ENCODE results near the gene PLAAT4. TPM values are rescaled to one million over a fixed set of nuclear protein-coding genes. Genes with fewer than 3 reads are reported as not detected.
"Not testable (repeated sequence)": the region's sequence is repeated elsewhere in the genome, so short reads cannot be mapped to it uniquely, and the experiment has no call there.

PLAAT4 gene
- total RNA-seq, 2 experiments from 2014 or later = 16.1 to 16.6 TPM

- Mint-ChIP-seq H3K4me1 (ENCODE audit: low read depth) (peaks cover 6% of the 10 kb centered on the region), H3K27ac (no peak overlapping the region), H3K4me3 (no peak overlapping the region), H3K9me3 (no peaks in the 10 kb centered on the region), H3K27me3 (ENCODE audit: low read depth) (no peaks in the 10 kb centered on the region), H3K36me3 (ENCODE audit: low read depth) (no peaks in the 10 kb centered on the region)
- CTCF ChIA-PET = no interaction called here
- DNase-seq = no peak
- intact Hi-C loops (cut with micrococcal nuclease) = no loop called here
Observed at GRCh38 chr11:63516109-63516508, 20.5 kb upstream of the PLAAT4 start.

- intact Hi-C loops (cut with micrococcal nuclease) = no loop called here
- H3K36me3 Mint-ChIP-seq (ENCODE audit: low read depth) = no peaks in the 10 kb centered on the region
- no peak overlapping the region for H3K27ac Mint-ChIP-seq
- H3K9me3 Mint-ChIP-seq = no peaks in the 10 kb centered on the region
- DNase-seq = no peak
- H3K27me3 Mint-ChIP-seq (ENCODE audit: low read depth) = no peaks in the 10 kb centered on the region
- CTCF ChIA-PET = no interaction called here
- peaks cover 6% of the 10 kb centered on the region for H3K4me1 Mint-ChIP-seq (ENCODE audit: low read depth)
- H3K4me3 Mint-ChIP-seq = no peak overlapping the region
Observed at GRCh38 chr11:63517156-63517555, 19.5 kb upstream of the PLAAT4 start.

DNA sequence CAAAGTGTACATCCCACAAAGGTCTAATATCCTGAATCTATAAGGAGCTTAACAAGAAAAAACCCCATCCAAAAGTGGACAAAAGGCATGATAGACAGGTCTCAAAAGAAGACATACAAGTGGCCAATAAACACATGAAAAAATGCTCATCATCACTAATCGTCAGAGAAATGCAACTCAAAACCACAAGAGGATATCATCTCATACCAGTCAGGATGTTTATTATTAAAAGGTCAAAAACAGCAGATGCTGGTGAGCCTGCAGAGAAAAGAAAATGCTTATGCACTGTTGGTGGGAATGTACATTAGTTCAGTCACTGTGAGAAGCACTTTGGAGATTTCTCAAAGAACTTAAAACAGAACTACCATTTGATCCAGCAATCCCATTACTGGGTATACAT is 18.1 kb upstream of the PLAAT4 start:
- Mint-ChIP-seq H3K4me3 (no peak overlapping the region), H3K27ac (no peak overlapping the region), H3K9me3 (no peaks in the 10 kb centered on the region), H3K4me1 (ENCODE audit: low read depth) (peaks cover 6% of the 10 kb centered on the region), H3K27me3 (ENCODE audit: low read depth) (no peaks in the 10 kb centered on the region), H3K36me3 (ENCODE audit: low read depth) (no peaks in the 10 kb centered on the region)
- no peak for DNase-seq
- intact Hi-C loops (cut with micrococcal nuclease) = no loop called here
- CTCF ChIA-PET = interaction anchor here (0.6 kb wide), 1 partner anchor 8 kb away, joined by 3 read pairs; no protein-coding TSS in a partner anchor

DNA sequence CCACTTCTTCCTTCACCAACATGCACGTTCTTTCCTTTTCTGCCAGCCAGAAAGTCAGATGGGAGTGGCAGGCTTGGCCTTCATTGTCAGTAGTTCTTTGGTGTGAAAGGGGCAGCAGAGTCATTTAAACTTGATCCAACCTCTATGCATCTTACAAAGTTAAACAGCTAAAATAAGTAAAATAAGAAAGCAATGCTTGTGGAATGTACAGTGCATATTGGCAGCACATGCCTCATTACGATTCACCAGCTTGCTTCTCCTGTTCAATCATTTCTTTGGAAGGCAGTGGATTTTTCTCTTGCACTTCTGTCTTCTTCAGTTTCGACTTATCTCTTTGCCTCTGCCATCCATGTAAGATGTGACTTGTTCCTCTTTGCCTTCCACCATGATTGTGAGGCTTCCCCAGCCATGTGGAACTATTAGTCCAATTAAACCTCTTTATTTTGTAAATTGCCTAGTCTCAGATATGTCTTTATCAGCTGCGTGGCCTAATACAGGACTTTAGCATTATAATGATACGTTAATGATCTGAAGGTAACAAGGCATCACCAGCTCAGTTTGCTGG is 15.9 kb upstream of the PLAAT4 start:
- no peaks in the 10 kb centered on the region for H3K27me3 Mint-ChIP-seq (ENCODE audit: low read depth)
- H3K36me3 Mint-ChIP-seq (ENCODE audit: low read depth) = no peaks in the 10 kb centered on the region
- no peaks in the 10 kb centered on the region for H3K9me3 Mint-ChIP-seq
- H3K27ac Mint-ChIP-seq = no peak overlapping the region
- CTCF ChIA-PET = interaction anchor here (1.2 kb wide), 1 partner anchor 8 kb away, joined by 3 read pairs; no protein-coding TSS in a partner anchor
- intact Hi-C loops (cut with micrococcal nuclease) = no loop called here
- H3K4me3 Mint-ChIP-seq = no peak overlapping the region
- peaks cover 6% of the 10 kb centered on the region for H3K4me1 Mint-ChIP-seq (ENCODE audit: low read depth)
- no peak for DNase-seq

- intact Hi-C loops (cut with micrococcal nuclease) = no loop called here
- CTCF ChIA-PET = no interaction called here
- no peak overlapping the region for H3K27ac Mint-ChIP-seq
- no peaks in the 10 kb centered on the region for H3K36me3 Mint-ChIP-seq (ENCODE audit: low read depth)
- peaks cover 6% of the 10 kb centered on the region for H3K4me1 Mint-ChIP-seq (ENCODE audit: low read depth)
- no peak for DNase-seq
- no peak overlapping the region for H3K4me3 Mint-ChIP-seq
- no peaks in the 10 kb centered on the region for H3K27me3 Mint-ChIP-seq (ENCODE audit: low read depth)
- H3K9me3 Mint-ChIP-seq = no peaks in the 10 kb centered on the region
Observed at GRCh38 chr11:63521896-63522295, 14.7 kb upstream of the PLAAT4 start.

DNA sequence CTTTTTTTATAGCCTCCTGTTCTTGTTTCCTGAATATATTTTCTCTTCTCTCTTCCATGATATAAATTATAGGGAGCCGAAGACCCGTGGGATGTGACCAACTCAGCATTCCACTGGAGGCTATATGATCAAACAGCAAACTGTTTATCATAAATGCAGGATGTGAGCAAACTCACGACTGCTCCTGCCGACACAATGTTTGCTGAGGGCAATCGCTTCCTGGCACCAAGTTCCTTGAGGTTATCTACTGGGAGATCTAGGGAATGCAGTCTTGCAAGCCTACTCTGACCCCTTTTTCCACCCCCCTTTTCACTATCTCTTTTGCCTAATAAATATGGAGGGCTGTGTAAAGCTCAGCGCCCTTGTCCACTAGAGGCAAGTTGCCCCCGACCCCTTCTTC is 13.5 kb upstream of the PLAAT4 start:
- Mint-ChIP-seq H3K4me3 (no peak overlapping the region), H3K27ac (no peak overlapping the region), H3K36me3 (ENCODE audit: low read depth) (no peaks in the 10 kb centered on the region), H3K9me3 (no peaks in the 10 kb centered on the region), H3K4me1 (ENCODE audit: low read depth) (peaks cover 8% of the 10 kb centered on the region), H3K27me3 (ENCODE audit: low read depth) (no peaks in the 10 kb centered on the region)
- DNase-seq = no peak
- intact Hi-C loops (cut with micrococcal nuclease) = no loop called here
- CTCF ChIA-PET = no interaction called here

DNA sequence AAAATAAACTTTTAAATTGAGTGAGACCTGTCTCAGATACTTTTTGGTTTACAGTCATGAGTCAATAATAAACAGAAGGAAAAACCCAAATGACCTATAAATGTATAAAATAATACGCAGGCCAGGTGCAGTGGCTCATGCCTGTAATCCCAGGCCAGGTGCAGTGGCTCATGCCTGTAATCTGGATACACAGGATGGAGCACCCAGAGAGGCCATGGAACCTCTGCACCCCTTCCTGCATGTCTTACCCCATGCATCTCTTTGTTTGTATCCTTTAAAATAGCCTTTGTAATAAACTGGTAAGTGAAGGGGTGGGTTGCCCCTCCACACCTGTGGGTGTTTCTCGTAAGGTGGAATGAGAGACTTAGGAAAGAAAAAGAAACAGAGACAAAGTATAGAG is 8.9 kb upstream of the PLAAT4 start:
- no peak for DNase-seq
- intact Hi-C loops (cut with micrococcal nuclease) = no loop called here
- Mint-ChIP-seq H3K36me3 (ENCODE audit: low read depth) (no peaks in the 10 kb centered on the region), H3K4me3 (no peak overlapping the region), H3K27me3 (ENCODE audit: low read depth) (no peaks in the 10 kb centered on the region), H3K27ac (no peak overlapping the region), H3K4me1 (ENCODE audit: low read depth) (peaks cover 33% of the 10 kb centered on the region), H3K9me3 (no peaks in the 10 kb centered on the region)
- CTCF ChIA-PET = interaction anchor here (0.6 kb wide), 1 partner anchor 625 kb away, joined by 7 read pairs; no protein-coding TSS in a partner anchor

GRCh38 chr11:63528156-63528555 is 8.5 kb upstream of the PLAAT4 start:
- H3K4me1 Mint-ChIP-seq (ENCODE audit: low read depth) = peaks cover 38% of the 10 kb centered on the region
- H3K36me3 Mint-ChIP-seq (ENCODE audit: low read depth); H3K9me3 Mint-ChIP-seq; H3K27ac Mint-ChIP-seq; CTCF ChIA-PET; DNase-seq; H3K4me3 Mint-ChIP-seq; intact Hi-C loops (cut with micrococcal nuclease); H3K27me3 Mint-ChIP-seq (ENCODE audit: low read depth): not testable (repeated sequence)

- DNase-seq; H3K27ac Mint-ChIP-seq; H3K4me3 Mint-ChIP-seq; H3K9me3 Mint-ChIP-seq; intact Hi-C loops (cut with micrococcal nuclease); H3K36me3 Mint-ChIP-seq (ENCODE audit: low read depth); H3K27me3 Mint-ChIP-seq (ENCODE audit: low read depth): not testable (repeated sequence)
- peaks cover 44% of the 10 kb centered on the region for H3K4me1 Mint-ChIP-seq (ENCODE audit: low read depth)
- CTCF ChIA-PET = interaction anchor here (0.7 to 1.2 kb wide), 2 partner anchors 9 to 100 kb away, joined by 3 read pairs; no protein-coding TSS in a partner anchor
Observed at GRCh38 chr11:63528729-63529278, 7.8 kb upstream of the PLAAT4 start.

GRCh38 chr11:63529373-63529772 is 7.2 kb upstream of the PLAAT4 start:
- DNase-seq; H3K27me3 Mint-ChIP-seq (ENCODE audit: low read depth); H3K36me3 Mint-ChIP-seq (ENCODE audit: low read depth); intact Hi-C loops (cut with micrococcal nuclease); H3K9me3 Mint-ChIP-seq; H3K4me3 Mint-ChIP-seq; H3K27ac Mint-ChIP-seq: not testable (repeated sequence)
- CTCF ChIA-PET = interaction anchor here (1.2 kb wide), 1 partner anchor 9 kb away, joined by 3 read pairs; no protein-coding TSS in a partner anchor
- peaks cover 50% of the 10 kb centered on the region for H3K4me1 Mint-ChIP-seq (ENCODE audit: low read depth)

DNA sequence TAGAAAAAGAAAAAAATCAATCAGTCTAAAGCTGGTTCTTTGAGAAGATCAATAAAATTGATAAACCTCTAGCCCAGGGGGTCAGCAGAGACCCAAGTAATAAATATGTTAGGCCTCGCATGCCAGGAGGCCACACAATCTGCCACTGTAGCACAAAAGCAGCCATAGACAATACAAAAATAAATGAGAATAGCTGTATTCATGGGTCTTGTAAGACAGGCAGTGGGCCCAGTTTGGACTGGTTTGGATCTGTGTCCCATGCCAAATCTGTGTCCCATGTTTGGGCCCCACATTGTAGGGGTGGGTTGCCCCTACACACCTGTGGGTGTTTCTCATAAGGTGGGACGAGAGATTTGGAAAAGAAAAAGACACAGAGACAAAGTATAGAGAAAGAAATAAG is 6.6 kb upstream of the PLAAT4 start:
- Mint-ChIP-seq H3K27ac (no peak overlapping the region), H3K4me3 (no peak overlapping the region), H3K4me1 (ENCODE audit: low read depth) (peaks cover 55% of the 10 kb centered on the region), H3K36me3 (ENCODE audit: low read depth) (no peaks in the 10 kb centered on the region), H3K27me3 (ENCODE audit: low read depth) (no peaks in the 10 kb centered on the region), H3K9me3 (no peaks in the 10 kb centered on the region)
- DNase-seq = no peak
- intact Hi-C loops (cut with micrococcal nuclease) = loop anchor here (5.0 kb wide), 1 partner anchor 107 kb away; no protein-coding TSS in a partner anchor
- CTCF ChIA-PET = no interaction called here

GRCh38 chr11:63531074-63531792 is 5.4 kb upstream of the PLAAT4 start:
- Mint-ChIP-seq H3K27ac (peak overlapping the region; percentile 14), H3K4me1 (ENCODE audit: low read depth) (peaks cover 67% of the 10 kb centered on the region)
- H3K27me3 Mint-ChIP-seq (ENCODE audit: low read depth); H3K9me3 Mint-ChIP-seq; H3K36me3 Mint-ChIP-seq (ENCODE audit: low read depth); H3K4me3 Mint-ChIP-seq: not testable (repeated sequence)
- intact Hi-C loops (cut with micrococcal nuclease) = loop anchor here (1.0 to 5.0 kb wide), 3 partner anchors 36 to 443 kb away; partner anchors contain the start of gene COX8A
- CTCF ChIA-PET = interaction anchor here (0.7 kb wide), 1 partner anchor 52 kb away, joined by 3 read pairs; no protein-coding TSS in a partner anchor
- DNase-seq = peak; percentile 74
